Stimulated activated CD4-positive, alpha-beta T cell treated with anti-CD3 and anti-CD28 coated beads, Interleukin-15, amount 100 ng/mL, for 24 hours (primary cell): Measurements from ENCODE around the gene RINL.

ENCODE experiments used
- DNase-seq: peaks from one replicate; pipeline ENCODE4 v3.0.0-alpha.2; 2020

Gene RINL, protein sequence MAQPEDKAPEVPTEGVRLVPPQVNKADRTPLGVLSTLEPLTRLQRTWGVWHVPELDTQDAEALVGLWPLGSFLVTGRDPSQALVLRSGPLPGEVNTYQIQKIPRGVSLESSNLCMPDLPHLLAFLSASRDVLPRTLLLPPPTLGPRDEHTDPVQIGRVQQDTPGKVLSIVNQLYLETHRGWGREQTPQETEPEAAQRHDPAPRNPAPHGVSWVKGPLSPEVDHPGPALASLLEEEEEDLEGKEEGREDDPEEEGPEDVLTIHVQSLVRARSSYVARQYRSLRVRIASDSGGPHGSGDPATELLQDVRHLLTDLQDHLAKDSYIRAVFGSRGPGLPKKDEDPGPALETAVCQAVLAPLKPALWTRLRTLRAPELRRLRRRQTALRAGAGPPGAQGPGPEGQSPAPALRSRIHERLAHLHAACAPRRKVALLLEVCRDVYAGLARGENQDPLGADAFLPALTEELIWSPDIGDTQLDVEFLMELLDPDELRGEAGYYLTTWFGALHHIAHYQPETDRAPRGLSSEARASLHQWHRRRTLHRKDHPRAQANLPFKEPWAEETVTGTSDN

DNA sequence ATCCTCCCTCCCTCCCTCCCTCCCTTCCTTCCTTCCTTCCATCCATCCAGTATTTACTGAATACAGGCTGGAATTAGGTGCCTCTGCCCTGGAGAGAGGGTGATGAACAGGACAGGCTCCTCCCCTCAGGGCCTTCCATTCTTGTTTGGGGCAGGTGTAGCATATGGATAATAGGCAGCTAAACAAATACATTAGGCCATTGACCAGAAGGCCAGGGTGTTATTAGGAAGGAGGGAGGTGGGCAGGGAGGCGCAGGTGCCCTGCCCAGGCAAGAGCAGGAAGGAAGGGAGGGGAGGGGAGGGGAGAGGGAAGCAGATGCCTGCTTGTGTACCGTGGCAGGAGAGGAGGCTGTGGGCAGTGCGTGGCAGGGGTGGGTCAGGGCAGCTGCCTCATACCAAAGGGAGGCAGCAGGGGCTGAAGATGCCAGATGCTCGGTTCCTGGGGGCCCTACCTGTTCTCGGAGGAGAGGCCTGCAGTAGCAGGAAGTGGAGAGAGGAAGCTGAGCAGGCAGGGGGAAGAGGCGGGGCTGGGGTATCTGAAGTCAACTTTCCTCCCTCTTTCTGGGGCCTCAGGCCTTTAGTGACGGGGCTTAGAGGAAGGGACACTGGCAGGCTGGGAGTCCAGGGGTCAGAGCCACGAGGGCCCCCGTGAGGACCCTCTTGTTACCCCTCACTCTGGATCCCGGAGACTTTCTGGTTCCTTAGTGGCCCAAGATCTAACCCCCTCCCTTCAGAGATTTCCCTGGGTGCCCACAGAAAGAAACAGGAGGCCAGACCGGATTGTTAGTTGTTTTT is at the start of gene RINL:
RINL (minus strand) TSS at position 495 of the 794 bp plus-strand sequence. CDS start 1,533 bp downstream, outside the sequence.
- DNase-seq = peak; percentile 80

DNA sequence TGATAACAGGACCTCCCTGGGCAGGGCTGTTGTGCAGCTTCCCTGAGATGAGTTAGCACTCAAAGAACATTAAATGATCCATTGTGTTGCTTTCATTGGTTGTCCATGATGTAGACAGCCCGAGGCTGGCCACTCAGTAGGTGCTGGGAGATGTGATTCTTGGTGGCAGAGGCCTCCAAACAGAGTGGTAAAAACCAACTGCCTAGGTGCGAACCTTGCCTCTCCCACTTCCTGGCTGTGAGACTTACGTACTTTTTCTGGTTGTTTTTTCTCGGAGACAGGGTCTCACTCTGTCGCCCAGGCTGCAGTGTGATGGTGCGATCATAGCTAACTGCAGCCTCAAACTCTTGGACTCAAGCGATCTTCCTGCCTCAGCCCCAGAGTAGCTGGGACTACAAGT is 46.3 kb upstream of the RINL start:
- DNase-seq = no peak

DNA sequence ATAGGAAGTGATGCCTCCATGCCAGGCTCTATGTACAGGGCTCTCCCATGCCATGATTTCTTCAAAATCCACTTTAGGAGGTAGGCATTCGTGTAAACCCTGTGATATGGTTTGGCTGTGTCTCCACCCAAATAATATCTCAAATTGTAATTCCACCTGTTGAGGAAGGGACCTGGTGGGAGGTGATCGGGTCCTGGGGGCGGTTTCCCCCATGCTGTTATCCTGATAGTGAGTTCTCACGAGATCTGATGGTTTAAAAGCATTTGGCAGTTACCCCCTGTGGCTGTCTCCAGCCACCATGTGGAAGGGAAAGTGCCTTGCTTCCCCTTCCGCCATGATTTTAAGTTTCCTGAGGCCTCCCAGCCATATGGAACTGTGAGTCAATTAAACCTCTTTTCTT is 44.4 kb upstream of the RINL start:
- no peak for DNase-seq

DNA sequence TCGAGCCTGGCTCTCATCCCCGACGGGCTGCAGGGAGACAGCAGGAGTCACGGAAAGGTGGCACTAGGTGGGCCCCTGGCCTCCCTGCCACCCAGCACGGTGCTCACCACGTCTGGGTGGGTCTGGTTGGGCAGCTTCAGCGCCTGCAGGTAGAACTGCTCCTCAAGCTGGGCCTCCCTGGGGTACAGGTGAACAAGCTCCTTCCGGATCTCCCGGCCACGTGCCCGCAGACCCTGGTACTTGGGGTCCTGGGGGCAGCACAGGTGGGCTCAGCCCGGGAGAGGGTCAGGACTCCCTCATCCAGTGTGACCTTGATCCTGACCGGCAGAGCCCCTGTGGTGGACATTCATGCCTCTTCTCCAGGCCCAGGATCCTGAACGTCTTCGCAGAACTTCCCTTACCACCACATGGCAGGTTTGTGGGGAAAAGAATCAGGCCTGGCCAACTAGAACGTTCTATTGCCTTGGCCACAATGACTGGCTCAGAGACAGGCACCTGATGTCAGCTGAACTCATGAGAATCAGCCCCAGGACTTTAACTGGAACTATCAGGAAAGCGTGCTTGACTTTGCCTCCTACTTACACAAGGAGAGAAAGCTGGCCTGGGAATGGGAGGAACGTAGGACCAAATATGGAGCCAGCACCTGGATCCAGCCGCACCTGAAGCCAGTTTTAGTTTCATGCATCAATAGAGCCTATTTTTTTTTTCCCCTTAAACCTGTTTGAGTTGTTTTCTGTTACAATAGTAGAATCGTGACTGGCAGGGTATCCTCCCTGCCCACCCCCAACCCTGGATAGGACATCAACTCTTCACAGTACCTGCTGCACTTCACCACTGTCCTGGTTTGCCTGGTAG is 43.6 kb upstream of the RINL start:
- no peak for DNase-seq

DNA sequence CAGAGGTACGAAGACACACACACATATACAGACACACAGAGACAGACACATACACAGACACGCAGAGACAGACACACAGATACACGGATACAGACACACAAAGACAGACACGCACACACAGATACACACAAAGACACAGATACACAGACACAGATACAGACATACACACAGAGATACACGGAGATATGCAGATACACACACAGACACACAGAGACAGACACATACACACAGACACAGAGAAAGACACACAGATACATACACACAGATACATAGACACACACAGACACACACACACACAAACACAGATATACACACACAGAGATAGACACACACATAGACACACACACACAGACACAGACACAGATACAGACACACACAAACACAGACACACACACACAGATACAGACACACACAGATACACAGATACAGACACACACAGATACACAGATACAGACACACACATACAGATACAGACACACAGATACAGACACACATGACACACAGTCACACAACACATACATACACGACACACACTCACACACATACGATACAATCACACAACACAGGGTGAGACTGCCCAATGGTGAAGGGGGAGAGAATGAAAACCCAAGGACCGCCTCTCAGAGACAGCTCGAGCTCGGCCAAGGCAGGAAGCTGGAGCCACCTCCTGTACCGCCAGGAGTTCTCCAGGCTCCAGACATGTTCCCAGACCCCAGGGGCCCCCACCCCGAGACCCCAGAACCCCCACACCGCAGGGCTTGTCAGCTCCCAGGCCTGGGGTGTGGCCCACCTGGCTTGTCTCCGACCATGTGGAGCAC is 42.7 kb upstream of the RINL start:
- DNase-seq = no peak

DNA sequence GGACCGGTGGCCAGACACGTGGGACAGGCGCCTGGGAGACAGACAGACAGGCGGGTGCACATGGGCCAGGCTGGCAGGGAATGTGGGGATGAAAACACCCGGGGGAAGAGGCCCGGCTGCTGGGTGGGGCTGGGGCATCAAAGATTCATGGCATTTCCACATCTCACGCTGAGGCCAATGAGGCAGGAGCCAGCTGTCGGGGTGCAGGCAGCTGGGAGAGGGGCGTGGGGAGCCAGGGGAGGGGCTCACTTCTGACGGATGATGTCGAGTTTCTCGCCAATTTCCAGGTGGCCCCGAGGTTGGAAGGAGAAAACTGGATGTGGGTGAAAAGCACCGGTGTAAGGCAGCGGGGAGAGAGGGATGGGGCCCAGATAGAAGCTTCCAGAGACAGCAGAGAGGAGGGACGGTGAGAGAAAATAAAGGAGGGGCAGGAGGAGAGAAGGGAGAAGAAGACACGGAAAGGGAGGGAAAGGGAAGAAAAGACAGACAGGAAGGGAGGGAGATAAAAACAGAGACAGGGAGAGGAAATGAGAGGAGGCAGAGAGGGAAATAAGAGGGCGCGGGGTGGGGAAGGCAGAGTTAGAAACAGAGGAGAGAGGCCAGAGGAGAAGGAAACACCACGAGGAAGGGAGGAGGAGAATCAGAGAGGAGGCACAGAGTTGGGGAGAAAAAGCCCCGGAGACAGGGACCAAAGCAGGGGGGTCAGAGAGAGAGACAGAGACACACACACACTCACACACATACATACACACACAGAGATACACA is 41.9 kb upstream of the RINL start:
- no peak for DNase-seq

DNA sequence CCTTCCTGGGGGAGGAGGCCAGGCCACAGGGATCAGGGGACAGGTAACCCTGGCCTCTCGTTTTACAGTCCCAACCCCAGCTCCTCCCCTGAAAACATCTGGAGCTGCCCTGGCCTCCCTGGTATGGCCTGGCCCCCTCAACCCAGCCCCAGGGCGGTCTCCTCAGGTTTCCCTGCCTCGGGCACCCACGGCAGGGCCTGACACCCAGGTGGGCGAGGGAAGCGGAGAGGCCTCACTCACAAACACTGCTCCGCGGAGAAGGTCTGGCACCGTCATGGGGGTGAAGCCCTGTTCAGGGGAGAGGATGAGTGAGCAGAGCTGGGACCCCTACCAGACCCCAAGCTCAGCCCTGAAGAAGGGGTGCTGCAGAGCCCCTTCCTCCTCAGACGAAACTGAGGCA is 40.5 kb upstream of the RINL start:
- no peak for DNase-seq

DNA sequence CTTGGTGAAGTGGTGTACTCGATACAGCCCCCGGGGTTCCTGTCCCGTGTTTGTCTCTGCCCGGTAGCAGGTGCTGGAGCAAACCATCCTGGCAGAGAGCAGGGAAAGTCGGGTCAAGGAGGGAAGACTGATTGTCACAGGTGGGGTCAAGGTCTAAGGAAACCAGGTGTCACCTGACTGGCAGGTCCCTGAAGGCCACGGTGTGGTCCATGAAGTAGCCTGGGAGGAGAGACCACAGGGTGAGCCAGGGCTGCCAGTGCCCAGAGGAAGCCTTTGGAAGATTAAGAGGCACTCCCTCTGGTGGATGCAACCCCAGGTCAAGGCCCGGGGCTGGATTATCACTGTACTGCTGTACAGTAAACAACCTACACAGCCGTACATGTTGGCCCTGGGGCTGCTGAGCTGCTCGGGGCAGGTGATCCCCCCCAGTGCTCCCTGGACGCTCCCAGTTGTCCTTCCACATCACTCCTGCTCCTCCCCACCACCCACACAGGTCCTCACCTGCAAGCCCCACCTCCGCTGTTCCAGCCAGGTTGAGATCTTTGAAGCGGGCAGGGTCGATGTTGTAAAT is 39.9 kb upstream of the RINL start:
- no peak for DNase-seq

DNA sequence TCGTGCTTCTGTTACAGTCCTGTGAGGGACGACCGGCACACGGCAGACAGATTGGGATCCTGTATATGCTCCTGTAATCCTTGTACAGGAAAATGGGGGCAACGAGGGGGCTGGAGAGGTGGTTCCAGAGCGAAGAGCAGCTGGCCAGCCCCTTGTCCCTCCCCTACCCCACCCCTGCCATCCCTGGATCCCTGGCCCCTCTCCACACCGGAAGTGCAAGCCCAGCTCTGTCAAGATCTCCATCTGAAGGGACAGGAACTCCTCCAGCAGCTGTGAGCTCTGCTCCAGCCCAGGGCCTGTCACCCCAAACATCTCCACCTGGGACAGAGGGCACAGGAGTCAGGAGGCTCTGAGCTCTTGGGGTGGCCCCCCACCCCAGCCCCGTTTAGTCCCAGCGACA is 39.4 kb upstream of the RINL start:
- DNase-seq = no peak

DNA sequence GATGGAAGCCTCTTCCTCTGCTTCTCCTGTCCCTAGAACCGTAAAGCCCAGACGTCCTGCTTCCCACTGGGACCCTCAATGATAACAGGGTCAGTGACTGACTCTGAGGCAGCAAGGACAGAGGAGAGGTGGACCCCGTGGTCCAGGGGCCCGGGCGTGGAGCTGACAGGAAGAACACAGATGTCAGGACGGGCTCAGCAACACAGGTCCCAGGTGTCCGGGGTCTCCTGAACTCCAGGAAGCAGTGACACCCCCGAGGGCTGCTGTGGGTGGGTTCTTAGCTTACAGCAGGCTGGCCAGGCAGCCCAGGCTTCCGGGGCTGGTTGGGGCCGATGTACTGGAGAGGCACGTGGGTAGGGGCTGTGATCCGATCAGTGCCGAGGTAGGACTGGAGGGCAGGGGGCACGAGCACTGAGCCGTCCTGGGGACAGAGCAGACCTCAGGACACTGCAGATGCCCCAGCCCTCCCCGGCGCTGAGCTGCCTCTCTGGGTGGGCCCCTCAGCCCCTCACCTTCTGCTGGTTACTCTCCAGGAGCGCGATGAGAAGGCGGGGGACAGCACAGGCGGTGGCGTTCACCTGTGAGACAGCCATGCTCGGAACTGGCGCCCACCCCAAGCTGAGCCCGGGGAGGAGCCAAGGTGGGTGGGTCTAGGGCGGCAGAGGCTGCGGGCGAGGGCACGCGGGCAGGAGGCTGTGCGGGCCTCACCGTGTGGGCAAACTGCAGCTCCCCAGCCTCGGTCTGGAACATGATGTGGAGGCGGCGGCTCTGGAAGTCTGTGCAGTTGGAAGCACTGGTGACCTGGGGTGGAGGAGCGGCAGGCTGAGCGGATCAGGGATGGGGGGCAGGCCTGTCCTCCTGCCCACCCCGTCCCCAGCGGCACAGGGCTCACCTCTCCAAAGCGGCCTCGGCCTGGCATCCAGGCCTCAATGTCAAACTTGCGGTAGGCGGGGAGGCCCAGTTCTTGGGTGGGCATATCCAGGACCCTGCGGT is 37.5 kb upstream of the RINL start:
- DNase-seq = no peak

DNA sequence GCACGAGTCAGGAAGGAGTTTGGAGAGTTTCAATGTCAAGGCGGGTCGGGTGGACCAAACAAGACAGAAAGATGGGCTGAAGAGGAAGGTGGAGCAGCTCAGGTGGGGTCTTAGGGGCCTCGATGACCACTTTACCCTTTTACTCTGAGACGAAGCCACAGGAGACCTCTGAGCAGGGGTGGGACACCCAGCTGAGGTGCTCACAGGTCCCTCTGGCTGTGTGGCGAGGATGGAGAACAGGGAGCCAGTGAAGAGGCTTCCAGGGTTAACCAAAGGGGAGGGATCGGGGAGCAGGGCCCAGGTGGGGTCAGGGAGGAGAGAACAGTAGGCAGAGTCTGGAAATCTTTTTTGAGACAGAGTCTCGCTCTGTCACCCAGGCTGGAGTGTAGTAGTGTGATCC is 35.9 kb upstream of the RINL start:
- no peak for DNase-seq

DNA sequence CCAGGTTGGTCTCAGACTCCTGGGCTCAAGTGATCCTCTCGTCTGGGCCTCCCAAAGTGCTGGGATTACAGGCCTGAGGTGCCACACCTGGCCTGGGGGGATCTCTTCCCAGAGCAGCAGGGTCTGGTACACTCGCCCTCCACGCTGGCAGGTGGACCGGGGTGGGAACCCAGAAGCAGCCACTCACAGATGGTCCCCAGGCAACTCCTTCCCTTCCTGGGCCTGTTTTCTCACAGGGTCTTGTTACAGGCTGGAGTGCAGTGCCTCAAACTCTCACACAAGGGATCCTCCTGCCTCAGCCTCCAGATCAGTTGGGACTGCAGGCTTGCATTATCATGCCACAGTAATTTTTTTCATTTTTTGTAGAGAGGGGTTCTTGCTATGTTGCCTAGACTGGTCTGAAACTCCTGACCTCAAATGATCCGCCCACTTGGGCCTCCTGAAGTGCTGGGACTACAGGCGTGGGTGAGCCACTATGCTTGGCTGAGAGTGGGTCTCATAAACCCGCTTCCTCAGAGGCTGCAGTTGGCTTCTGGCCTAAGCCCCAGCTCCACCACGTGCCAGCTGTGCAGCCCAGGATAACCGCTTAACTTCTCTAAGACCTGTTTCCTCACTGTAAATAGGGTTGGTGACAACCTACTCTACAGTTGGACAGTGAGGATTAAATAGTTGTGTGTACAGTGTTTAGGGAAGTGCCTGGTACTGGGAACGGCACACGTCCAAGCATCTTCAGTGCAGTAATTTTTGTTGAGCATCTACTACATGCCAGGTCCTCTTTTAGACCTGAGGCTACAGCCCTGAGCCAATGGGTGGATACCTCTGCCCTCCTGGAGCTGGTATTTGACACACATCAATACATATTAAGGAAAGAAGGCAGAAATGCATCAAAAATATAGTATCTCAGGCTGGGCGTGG is 34.8 kb upstream of the RINL start:
- DNase-seq = peak; percentile 23

DNA sequence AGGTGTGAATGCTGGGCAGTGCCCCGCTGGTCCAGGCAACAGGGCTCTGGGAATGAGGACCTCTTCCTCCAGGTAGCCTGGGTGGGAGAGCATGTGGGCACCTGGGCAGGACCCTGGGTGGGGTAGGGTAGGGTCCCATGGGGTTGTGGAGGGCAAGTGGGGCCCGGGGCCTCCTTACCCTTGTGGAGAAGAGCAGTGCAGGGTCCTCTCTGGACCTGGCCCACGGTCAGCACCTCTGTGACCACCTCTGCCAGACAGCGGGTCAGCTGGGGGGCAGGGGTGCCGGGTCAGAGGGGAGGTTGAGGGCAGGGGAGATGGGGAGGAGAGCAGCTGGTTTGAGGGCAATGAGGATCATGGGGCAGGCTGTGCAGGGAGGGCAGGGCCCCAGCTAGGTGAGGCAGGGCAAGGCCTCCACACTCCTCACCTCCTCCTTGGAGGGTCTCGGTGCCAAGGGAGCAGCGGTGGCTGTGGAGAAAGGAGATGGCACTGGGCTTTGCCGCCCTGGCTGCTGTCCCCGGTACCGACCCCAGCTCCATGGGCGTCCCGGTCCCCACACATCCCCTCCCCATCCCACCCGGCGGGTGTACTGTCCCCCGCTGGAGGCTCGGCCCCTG is 33.4 kb upstream of the RINL start:
- DNase-seq = no peak

DNA sequence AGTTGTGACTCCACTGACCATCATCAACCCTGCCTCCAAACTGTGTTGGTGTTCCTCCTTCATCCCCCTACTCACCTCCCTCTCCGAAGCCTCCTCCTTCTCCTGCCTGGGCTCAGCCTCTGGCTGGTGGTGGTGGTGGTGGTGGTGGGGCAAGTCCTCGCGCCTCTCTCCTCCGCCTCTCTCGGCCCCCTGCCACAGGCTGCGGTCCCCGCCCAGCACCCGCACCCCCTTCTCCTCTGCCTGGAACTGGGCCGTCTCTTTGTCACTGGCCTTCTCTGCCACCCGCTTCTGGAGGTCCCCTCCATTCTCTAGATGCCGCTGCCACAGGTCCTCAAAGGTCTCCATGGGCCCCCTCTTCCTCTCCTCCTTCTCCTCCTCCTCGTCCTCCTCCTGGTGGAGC is 32.4 kb upstream of the RINL start:
- no peak for DNase-seq

DNA sequence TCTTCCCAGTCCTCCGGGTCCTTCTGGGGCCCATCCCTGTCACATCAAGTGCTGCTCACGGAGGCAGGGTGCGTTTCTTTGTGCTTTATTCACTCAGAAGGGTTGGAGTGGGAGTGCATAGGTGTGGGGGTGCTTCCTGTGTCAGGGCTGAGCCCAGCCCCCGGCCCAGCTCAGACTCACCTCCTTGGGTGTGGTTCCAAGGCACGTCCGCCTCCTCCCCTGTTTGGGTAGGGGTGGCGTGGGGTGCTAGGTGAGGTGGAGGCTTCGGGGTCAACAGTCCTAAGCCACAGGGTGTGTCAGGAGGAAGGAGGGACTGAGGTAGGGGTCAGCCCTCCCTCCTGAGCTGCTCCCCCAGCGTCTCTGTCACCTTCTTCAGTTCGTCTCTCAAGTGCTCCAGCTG is 30.8 kb upstream of the RINL start:
- no peak for DNase-seq

DNA sequence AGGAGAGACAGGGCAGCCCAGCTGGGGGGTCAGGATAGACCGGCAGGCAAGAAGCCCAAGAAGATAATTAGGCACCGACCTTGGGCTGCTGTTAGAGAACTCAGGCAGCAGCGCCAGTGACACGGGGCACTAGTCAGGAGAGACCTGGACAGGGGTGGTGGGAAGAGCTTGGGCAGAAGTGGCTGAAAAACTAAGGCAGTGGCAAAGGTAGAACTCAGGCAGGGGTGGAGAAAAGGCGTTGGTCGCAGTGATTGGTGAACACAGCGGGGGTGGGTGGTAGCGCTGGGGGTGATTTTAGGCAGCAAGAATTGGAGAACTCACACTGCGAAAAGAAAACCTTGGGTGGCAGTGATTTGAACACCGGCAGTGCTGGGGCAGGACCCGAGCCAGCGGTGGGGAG is 29.6 kb upstream of the RINL start:
- no peak for DNase-seq

DNA sequence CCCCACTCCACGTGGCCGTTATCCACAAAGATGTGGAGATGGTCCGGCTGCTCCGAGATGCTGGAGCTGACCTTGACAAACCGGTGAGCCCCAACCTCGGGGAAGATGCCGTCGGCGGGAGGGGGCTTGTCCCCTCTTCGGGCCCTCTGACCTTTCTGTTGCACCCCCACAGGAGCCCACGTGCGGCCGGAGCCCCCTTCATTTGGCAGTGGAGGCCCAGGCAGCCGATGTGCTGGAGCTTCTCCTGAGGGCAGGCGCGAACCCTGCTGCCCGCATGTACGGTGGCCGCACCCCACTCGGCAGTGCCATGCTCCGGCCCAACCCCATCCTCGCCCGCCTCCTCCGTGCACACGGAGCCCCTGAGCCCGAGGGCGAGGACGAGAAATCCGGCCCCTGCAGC is 29.2 kb upstream of the RINL start:
- DNase-seq = no peak

DNA sequence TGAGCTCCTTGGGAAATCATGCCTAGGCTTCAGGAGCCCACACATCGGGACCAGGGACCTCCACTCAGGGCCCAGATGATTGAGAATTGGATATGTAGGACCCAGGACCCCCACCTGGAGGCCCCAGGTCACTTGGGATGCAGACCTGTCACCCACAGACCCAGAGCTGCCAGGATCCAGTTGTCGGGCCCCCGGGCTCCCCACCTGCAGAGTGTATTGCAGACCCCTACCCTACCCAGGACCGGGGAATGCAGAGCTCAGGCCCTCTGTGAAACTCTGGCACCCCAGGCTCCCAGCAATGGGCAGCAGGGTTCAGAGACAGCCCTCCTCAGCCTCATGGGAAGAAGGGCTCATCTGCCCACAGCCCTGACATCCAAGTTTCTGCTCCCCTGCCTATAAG is 27.5 kb upstream of the RINL start:
- DNase-seq = no peak
